Hepatocyte (in vitro differentiated cells): ENCODE data around the gene AS3MT.

Source experiments
- CTCF ChIP-seq: fragments of 200-600 bp; sonication (generic); IDR thresholded peaks from 2 replicates; pipeline ENCODE4 v1.5.1; 2016; ENCODE audit warnings: antibody characterized with exemption, mild to moderate bottlenecking; ENCODE audit not compliant: poor library complexity
- EZH2 ChIP-seq: fragments of 200-600 bp; sonication (generic); IDR thresholded peaks from 2 replicates; pipeline ENCODE4 v1.6.1; 2016; ENCODE audit warnings: antibody characterized with exemption, mild to moderate bottlenecking, borderline replicate concordance

- no peak for TF ChIP-seq EZH2
- no peak for TF ChIP-seq CTCF
Measured at GRCh38 chr10:102863660-102864059, 5.6 kb upstream of the AS3MT start.
